Endothelial cell of umbilical vein (primary cell): ENCODE results near the gene PLCD1. TPM values are rescaled to one million over a fixed set of nuclear protein-coding genes. Genes with fewer than 3 reads are reported as not detected.

Experiments
- BruUV-seq: library from RNA; stranded (reverse); fragments of 400-500 nt; replicated peaks from 2 replicates; lab custom pipeline; 2021; lab: Mats Ljungman, UMichigan
- CTCF ChIA-PET: fragments of 300-600, 350-600 bp; sonication (Branson Sonifier 250); formaldehyde crosslinking; loops from one replicate; lab custom pipeline; 2021; ENCODE audit warnings: antibody characterized with exemption, inconsistent platforms; lab: Charles Lee
- POLR2A ChIA-PET: fragments of 300-600, 350-600 bp; sonication (Branson Sonifier 250); formaldehyde crosslinking; loops from one replicate; lab custom pipeline; 2021; ENCODE audit warnings: antibody characterized with exemption, inconsistent platforms; lab: Charles Lee
- DNase-seq: peaks from one replicate; pipeline ENCODE4 v3.0.0-alpha.2; 2011; ENCODE audit warnings: low read depth, low spot score
- FAIRE-seq: peaks from 2 replicates; lab custom pipeline; 2011; peaks lifted over from hg19 to GRCh38; lab: Jason Lieb, UNC
- H2AFZ ChIP-seq: 2 replicates; pipeline ENCODE4 v1.6.0; 2012; ENCODE audit warnings: low read depth, low read length, control low read depth, inconsistent platforms
- H3K27ac ChIP-seq: 2 replicates; pipeline ENCODE4 v1.5.1; 2011; ENCODE audit warnings: low read depth, mild to moderate bottlenecking, control low read depth, low read length, moderate library complexity; ENCODE audit not compliant: insufficient read depth
- H3K27me3 ChIP-seq, 2 experiments: 2 replicates each; pipeline versions ENCODE4 v1.6.0 to v1.6.1; 2011; ENCODE audit warnings: low read length in 2 of 2, mixed read lengths in 1 of 2; ENCODE audit not compliant: control insufficient read depth in 2 of 2, insufficient read depth in 2 of 2
- H3K36me3 ChIP-seq, 2 experiments: 2 replicates in 1 of 2; 3 replicates in 1 of 2; pipeline ENCODE4 v1.5.1; 2011; ENCODE audit warnings: low read length in 2 of 2, mild to moderate bottlenecking in 1 of 2, moderate library complexity in 1 of 2; ENCODE audit not compliant: control insufficient read depth in 2 of 2, insufficient read depth in 2 of 2; ENCODE audit errors: extremely low read depth in 1 of 2
- H3K4me1 ChIP-seq: 3 replicates; pipeline ENCODE4 v1.5.1; 2011; ENCODE audit warnings: mild to moderate bottlenecking, low read length; ENCODE audit not compliant: control insufficient read depth, insufficient read depth; ENCODE audit errors: extremely low read depth
- H3K4me2 ChIP-seq: 2 replicates; pipeline ENCODE4 v1.6.1; 2011; ENCODE audit warnings: low read length, control low read depth, mixed read lengths; ENCODE audit not compliant: insufficient read depth
- H3K4me3 ChIP-seq, 3 experiments: fragments of 200-600 bp in 1 of 3; sonication (generic), shearing (Covaris generic) in 1 of 3; replicated peaks in 1 of 3; 2 replicates each; pipeline ENCODE4 v1.5.1; 2011 to 2016; ENCODE audit warnings: control low read depth in 3 of 3, low read length in 3 of 3, mild to moderate bottlenecking in 2 of 3, inconsistent platforms in 1 of 3, low read depth in 1 of 3, moderate library complexity in 1 of 3; ENCODE audit not compliant: insufficient read depth in 1 of 3
- H3K79me2 ChIP-seq: 2 replicates; pipeline ENCODE4 v1.6.0; 2012; ENCODE audit warnings: low read length, inconsistent platforms; ENCODE audit not compliant: control insufficient read depth, insufficient read depth
- H3K9ac ChIP-seq: replicated peaks from 2 replicates; pipeline ENCODE3; 2011; ENCODE audit warnings: low read length, control low read depth; ENCODE audit not compliant: insufficient read depth; ENCODE audit errors: extremely low read depth
- H3K9me1 ChIP-seq: replicated peaks from 3 replicates; pipeline ENCODE4 v1.6.0; 2011; ENCODE audit warnings: mild to moderate bottlenecking, low read length; ENCODE audit not compliant: control insufficient read depth, insufficient read depth; ENCODE audit errors: extremely low read depth
- H3K9me3 ChIP-seq: replicated peaks from 2 replicates; pipeline ENCODE4 v1.5.1; 2012; ENCODE audit warnings: low read length, inconsistent platforms; ENCODE audit not compliant: control insufficient read depth, insufficient read depth
- H4K20me1 ChIP-seq: replicated peaks from 2 replicates; pipeline ENCODE3; 2011; ENCODE audit warnings: mild to moderate bottlenecking, low read length; ENCODE audit not compliant: control insufficient read depth, insufficient read depth; ENCODE audit errors: extremely low read depth
- EZH2 ChIP-seq: IDR thresholded peaks from 2 replicates; pipeline ENCODE4 v1.6.1; 2012; ENCODE audit warnings: borderline replicate concordance, low read depth, mild to moderate bottlenecking, moderate library complexity, low read length, inconsistent platforms; ENCODE audit not compliant: severe bottlenecking
- GATA2 ChIP-seq: IDR thresholded peaks from 2 replicates; pipeline ENCODE4 v1.7.0; 2011; ENCODE audit warnings: low read depth, mild to moderate bottlenecking, moderate library complexity, mixed read lengths, low read length; ENCODE audit not compliant: insufficient read length, insufficient read depth
- JUN ChIP-seq: IDR thresholded peaks from 2 replicates; pipeline ENCODE4 v1.6.1; 2011; ENCODE audit warnings: borderline replicate concordance, low read depth; ENCODE audit not compliant: insufficient read length, insufficient read depth
- dilution Hi-C: fragments of 300-500 bp; cut with MboI; formaldehyde crosslinking; loops from one replicate; pipeline ENCODE4 v1.15.0; 2019; ENCODE audit warnings: low sequenced_read_pairs; ENCODE audit not compliant: extremely low pct_ligation_motif_present
- intact Hi-C: fragments of 100-400 bp; cut with micrococcal nuclease; formaldehyde crosslinking; loops from one replicate; pipeline ENCODE4 v1.10.0; 2022
- polyA plus RNA-seq, 4 experiments: library from polyadenylated mRNA; depleted of rRNA in 3 of 4; stranded (reverse) in 3 of 4; unstranded in 1 of 4; fragments of >200 nt; gene quantifications; 2 replicates each; pipeline versions ENCODE4 v1.2.1 to v1.2.3, GENCODE V29; 2011 to 2012; ENCODE audit warnings: missing spikeins in 1 of 4
- total RNA-seq: library from RNA; stranded (reverse); gene quantifications from 2 replicates; pipeline ENCODE4 v1.2.3, GENCODE V29; 2021
- TF ChIP-seq, protein P1 (sequence below): IDR thresholded peaks from 2 replicates; pipeline ENCODE4 v1.6.1; 2011; ENCODE audit not compliant: insufficient read depth, insufficient read length
- TF ChIP-seq, protein P2 (sequence below), 2 donors: IDR thresholded peaks; 1 replicate in 1 of 2; 2 replicates in 1 of 2; pipeline ENCODE4 v1.5.1; 2011; ENCODE audit warnings: low read length in 2 of 2, mild to moderate bottlenecking in 2 of 2, moderate library complexity in 2 of 2, control low read depth in 1 of 2, inconsistent platforms in 1 of 2, low read depth in 1 of 2; ENCODE audit not compliant: insufficient read depth in 1 of 2; ENCODE audit errors: extremely low read depth in 1 of 2

Gene PLCD1
- total and polyA plus RNA-seq, 2 donors (not counting 3 experiments of a cell fraction or from before 2014, with no cell fraction given): 12.6 to 15.3 TPM

DNA sequence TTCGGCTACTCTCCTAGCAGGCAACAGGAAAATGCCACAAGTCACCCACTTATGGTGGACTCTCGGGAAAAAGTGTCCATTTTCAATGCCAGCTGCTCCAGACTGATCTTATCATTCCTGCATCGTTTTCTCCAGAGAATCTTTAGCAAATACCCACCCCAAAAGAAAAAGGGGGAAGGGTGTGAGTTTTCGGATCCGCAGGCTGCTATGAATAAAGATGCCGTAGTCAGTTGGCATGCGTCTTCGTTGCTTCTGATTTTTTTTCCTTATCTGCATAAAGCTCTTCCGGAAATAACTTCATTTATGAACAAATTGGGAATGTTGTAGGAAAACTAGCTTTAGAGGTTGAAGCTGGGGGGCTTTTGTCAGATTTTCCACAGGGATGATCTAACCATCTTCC is 61.2 kb downstream of the PLCD1 start:
- ChIA-PET POLR2A (interaction anchor here (1.1 kb wide), 1 partner anchor 113 kb away, joined by 5 read pairs; no protein-coding TSS in a partner anchor), CTCF (interaction anchor here (0.9 to 5.1 kb wide), 24 partner anchors 11 to 151 kb away, joined by 3 to 57 read pairs (median 5); partner anchors contain the start of genes CTDSPL and PLCD1)
- no TSS peak for BruUV-seq
- no peak for FAIRE-seq
- Histone ChIP-seq H3K9ac (no peak overlapping the region), H3K9me1 (no peaks in the 10 kb centered on the region), H2AFZ (no peak overlapping the region), H3K36me3 (peaks cover 0 to 1% of the 10 kb centered on the region in 2 experiments), H3K4me3 (no peak overlapping the region), H3K9me3 (no peaks in the 10 kb centered on the region), H4K20me1 (no peaks in the 10 kb centered on the region), H3K4me1 (peaks cover 7% of the 10 kb centered on the region), H3K79me2 (no peaks in the 10 kb centered on the region), H3K27me3 (no peaks in the 10 kb centered on the region), H3K4me2 (no peak overlapping the region), H3K27ac (no peak overlapping the region)
- dilution Hi-C loops (no loop called here), intact Hi-C loops (no loop called here)
- no peak for DNase-seq
- TF ChIP-seq EZH2 (no peak), JUN (no peak)
- TF ChIP-seq, protein P1, sequence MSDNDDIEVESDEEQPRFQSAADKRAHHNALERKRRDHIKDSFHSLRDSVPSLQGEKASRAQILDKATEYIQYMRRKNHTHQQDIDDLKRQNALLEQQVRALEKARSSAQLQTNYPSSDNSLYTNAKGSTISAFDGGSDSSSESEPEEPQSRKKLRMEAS: no peak

DNA sequence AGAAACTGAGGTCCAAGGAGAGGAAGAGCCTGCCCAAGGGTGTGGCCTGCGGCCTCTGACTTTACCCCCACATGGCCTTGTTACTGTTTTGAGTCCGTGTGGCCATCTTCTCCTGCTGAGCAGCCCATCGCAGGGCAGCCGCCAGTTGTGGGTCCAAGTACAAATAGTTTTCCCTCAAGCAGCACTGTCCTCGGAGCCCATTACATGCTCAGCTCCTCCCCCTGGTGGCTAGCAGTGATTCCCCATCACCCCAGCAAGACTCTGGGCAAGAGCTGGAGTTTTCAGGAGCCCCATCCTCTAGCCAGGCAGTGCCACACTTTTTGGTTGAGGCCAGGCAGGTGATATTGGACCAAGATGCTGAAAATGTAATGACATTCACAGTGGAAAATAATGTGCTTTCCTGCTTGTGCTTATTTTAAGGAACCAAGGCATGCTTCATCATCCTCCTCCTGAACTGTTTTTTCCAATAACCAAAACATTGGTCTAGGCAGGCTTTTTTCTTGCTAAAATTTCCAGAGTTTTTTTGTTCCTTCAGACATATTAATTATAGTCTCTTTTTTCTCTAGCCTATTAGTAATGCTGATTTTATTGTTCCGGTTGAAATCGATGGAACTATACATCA is 62.1 kb downstream of the PLCD1 start:
- no TSS peak for BruUV-seq
- Histone ChIP-seq H3K4me3 (no peak overlapping the region), H3K9me3 (no peaks in the 10 kb centered on the region), H3K27ac (no peak overlapping the region), H4K20me1 (no peaks in the 10 kb centered on the region), H2AFZ (no peak overlapping the region), H3K9ac (no peak overlapping the region), H3K27me3 (no peaks in the 10 kb centered on the region), H3K79me2 (no peaks in the 10 kb centered on the region), H3K9me1 (no peaks in the 10 kb centered on the region), H3K4me2 (no peak overlapping the region), H3K4me1 (peaks cover 7% of the 10 kb centered on the region), H3K36me3 (no peaks in the 10 kb centered on the region)
- peak; percentile 65 for DNase-seq
- TF ChIP-seq, protein P2, sequence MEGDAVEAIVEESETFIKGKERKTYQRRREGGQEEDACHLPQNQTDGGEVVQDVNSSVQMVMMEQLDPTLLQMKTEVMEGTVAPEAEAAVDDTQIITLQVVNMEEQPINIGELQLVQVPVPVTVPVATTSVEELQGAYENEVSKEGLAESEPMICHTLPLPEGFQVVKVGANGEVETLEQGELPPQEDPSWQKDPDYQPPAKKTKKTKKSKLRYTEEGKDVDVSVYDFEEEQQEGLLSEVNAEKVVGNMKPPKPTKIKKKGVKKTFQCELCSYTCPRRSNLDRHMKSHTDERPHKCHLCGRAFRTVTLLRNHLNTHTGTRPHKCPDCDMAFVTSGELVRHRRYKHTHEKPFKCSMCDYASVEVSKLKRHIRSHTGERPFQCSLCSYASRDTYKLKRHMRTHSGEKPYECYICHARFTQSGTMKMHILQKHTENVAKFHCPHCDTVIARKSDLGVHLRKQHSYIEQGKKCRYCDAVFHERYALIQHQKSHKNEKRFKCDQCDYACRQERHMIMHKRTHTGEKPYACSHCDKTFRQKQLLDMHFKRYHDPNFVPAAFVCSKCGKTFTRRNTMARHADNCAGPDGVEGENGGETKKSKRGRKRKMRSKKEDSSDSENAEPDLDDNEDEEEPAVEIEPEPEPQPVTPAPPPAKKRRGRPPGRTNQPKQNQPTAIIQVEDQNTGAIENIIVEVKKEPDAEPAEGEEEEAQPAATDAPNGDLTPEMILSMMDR (IDR thresholded peaks at IDR 0.05; ENCODE audit: extremely low read depth in 1 of 2, insufficient read depth in 1 of 2, low read depth in 1 of 2, low read length in 2 of 2): peak; percentile 85 to 92
- TF ChIP-seq GATA2: no peak
- ChIA-PET CTCF (interaction anchor here (0.6 to 5.1 kb wide), 46 partner anchors 9 to 376 kb away, joined by 3 to 57 read pairs (median 5); partner anchors contain the start of genes CTDSPL and PLCD1), POLR2A (interaction anchor here (1.1 kb wide), 1 partner anchor 112 kb away, joined by 5 read pairs; no protein-coding TSS in a partner anchor)
- dilution Hi-C loops: no loop called here
- intact Hi-C loops: loop anchor here (1.0 kb wide), 3 partner anchors 11 to 112 kb away; no protein-coding TSS in a partner anchor
- FAIRE-seq: peak; percentile 77
